C4-2B (cell line): ENCODE measurements around the gene KLF1.
A peak's percentile ranks its signal among the peaks of the same experiment; 100 is the strongest.

ENCODE experiments used
- H3K27ac ChIP-seq: fragments of 450-650 bp; 2 replicates; pipeline ENCODE4 v1.5.1; 2017
- ZFX ChIP-seq: fragments of 450-650 bp; IDR thresholded peaks from 2 replicates; pipeline ENCODE4 v1.6.1; 2017
- TF ChIP-seq, protein P1 (sequence below): fragments of 450-650 bp; conservative IDR thresholded peaks from 2 replicates; pipeline ENCODE4 v1.5.1; 2017; ENCODE audit warnings: mild to moderate bottlenecking

KLF1 gene

GRCh38 chr19:12912571-12912970 is 25.6 kb upstream of the KLF1 start:
- no peak for TF ChIP-seq ZFX
- TF ChIP-seq, protein P1, sequence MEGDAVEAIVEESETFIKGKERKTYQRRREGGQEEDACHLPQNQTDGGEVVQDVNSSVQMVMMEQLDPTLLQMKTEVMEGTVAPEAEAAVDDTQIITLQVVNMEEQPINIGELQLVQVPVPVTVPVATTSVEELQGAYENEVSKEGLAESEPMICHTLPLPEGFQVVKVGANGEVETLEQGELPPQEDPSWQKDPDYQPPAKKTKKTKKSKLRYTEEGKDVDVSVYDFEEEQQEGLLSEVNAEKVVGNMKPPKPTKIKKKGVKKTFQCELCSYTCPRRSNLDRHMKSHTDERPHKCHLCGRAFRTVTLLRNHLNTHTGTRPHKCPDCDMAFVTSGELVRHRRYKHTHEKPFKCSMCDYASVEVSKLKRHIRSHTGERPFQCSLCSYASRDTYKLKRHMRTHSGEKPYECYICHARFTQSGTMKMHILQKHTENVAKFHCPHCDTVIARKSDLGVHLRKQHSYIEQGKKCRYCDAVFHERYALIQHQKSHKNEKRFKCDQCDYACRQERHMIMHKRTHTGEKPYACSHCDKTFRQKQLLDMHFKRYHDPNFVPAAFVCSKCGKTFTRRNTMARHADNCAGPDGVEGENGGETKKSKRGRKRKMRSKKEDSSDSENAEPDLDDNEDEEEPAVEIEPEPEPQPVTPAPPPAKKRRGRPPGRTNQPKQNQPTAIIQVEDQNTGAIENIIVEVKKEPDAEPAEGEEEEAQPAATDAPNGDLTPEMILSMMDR, result no peak
- peak overlapping the region; percentile 86 for H3K27ac ChIP-seq

- TF ChIP-seq, protein P1, result no peak
- no peak for TF ChIP-seq ZFX
- H3K27ac ChIP-seq, result no peak overlapping the region
These were observed 20.2 kb upstream of the KLF1 start for GRCh38 chr19:12907166-12907565.

GRCh38 chr19:12899891-12900518 is 13.0 kb upstream of the KLF1 start:
- no peak overlapping the region for H3K27ac ChIP-seq
- TF ChIP-seq, protein P1, result no peak
- no peak for TF ChIP-seq ZFX

DNA sequence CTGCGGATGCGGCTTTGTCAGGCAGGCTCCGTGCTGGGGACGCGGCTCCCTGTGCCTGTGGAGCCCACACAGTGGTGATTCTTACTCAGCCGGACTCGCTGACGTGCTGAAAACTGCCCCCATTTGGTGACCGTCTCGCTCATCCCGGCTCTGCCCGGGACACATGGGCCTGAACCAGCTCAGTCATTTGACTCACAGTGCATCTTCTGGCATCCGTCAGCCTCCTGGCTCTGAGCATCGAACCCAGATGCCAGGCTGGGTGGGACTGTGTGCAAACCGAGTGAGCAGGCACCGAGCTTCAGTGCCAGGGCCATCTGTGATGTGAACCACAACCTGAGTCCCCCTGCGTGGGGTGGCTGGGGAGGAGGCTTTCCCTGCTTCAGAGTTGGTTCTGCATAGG is 9.5 kb upstream of the KLF1 start:
- H3K27ac ChIP-seq, result no peak overlapping the region
- no peak for TF ChIP-seq ZFX
- TF ChIP-seq, protein P1, result no peak

- H3K27ac ChIP-seq, result no peak overlapping the region
- TF ChIP-seq, protein P1, result no peak
- no peak for TF ChIP-seq ZFX
These were observed 6.6 kb upstream of the KLF1 start for GRCh38 chr19:12893582-12893981.

DNA sequence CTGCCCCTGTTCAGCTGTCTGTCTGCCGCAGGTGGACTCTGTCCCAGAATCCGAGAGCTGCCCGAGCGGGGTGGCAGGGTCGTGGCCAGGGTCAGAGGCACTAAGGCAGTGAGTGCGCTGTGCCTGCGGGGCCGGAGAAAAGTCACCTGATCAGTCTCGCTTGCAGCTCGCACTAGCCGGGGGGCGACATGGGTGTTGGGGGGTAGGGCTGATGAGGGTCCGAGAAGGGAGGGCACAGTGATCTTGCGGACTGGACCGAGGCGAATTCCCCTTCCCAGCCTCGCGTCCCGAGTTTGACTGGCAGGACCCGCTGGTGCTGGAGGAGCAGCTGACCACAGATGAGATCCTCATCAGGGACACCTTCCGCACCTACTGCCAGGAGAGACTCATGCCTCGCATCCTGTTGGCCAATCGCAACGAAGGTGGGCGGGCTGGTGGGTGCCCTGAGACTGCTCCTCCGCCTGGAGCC is 4.6 kb upstream of the KLF1 start:
- H3K27ac ChIP-seq, result peak overlapping the region; percentile 66
- TF ChIP-seq ZFX, result no peak
- TF ChIP-seq, protein P1, result no peak

GRCh38 chr19:12890787-12891552 is 4.0 kb upstream of the KLF1 start, which contains the start of gene GCDH:
TSS of gene GCDH (plus strand) at chr19:12891160. CDS start at chr19:12891305, 145 bp downstream.
- peak within 1 kb of the TSS; percentile 66 for H3K27ac ChIP-seq
- TF ChIP-seq, protein P1, result no peak
- TF ChIP-seq ZFX, result 0 out of 2 replicates have a peak, but pooled peaks have one; percentile 11

DNA sequence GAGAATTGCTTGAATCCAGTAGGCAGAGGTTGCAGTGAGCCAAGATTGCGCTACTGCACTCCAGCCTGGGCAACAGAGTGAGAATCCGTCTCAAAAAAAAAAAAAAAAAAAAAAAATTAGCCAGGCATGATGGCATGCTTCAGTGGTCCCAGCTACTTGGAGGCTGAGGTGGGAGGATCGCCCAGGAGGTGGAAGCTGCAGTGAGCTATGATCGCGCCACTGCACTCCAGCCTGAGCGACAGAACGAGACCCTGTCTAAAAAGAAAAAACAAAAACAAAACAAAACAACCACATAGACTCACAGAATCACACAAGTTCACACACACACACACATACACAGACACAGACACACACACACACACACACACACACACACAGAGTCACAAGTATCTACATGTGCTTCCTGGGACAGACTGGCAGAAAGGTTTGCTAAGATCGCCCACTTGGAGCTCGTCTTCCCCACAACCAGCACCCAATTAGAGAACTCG is 3.3 kb upstream of the KLF1 start:
- peak overlapping the region; percentile 66 for H3K27ac ChIP-seq
